NCI-H1417 (cell line): Measurements from ENCODE around the gene FAM72C.
"Not testable (repeated sequence)": the region's sequence is repeated elsewhere in the genome, so short reads cannot be mapped to it uniquely, and the experiment has no call there.

Experiments used
- DNase-seq, 3 experiments: peaks; one replicate each; lab custom pipeline; 2025; lab: John Stamatoyannopoulos, UW

FAM72C gene

GRCh38 chr1:143971924-143972700 lies at the start of gene FAM72C:
FAM72C (minus strand) TSS chr1:143971986; CDS start chr1:143971141, 845 bp downstream.
- not testable (repeated sequence) for DNase-seq

GRCh38 chr1:144020001-144020738 lies 48.4 kb upstream of the FAM72C start:
- DNase-seq: not testable (repeated sequence)

DNA sequence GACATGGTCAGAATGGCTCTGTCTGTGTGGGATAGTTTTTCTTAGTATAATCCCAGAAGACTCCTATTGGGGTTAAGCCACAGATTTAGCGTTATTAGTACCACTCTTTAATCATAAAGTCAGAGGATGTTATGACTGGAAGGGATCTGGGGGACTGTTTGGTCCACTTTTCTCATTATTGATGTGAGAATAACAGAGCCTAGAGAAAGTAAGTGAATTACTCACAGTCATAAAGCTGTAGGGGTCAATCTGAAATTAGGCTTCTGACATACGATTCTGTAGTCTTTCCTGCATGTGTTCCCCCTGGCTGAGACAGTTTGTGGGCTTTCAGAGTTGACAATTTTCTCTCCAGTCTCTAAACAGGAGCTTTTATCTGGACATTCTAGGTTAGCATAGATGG lies 47.3 kb upstream of the FAM72C start:
- DNase-seq: not testable (repeated sequence)

GRCh38 chr1:144015180-144015966 lies 43.6 kb upstream of the FAM72C start:
- DNase-seq: not testable (repeated sequence)

DNA sequence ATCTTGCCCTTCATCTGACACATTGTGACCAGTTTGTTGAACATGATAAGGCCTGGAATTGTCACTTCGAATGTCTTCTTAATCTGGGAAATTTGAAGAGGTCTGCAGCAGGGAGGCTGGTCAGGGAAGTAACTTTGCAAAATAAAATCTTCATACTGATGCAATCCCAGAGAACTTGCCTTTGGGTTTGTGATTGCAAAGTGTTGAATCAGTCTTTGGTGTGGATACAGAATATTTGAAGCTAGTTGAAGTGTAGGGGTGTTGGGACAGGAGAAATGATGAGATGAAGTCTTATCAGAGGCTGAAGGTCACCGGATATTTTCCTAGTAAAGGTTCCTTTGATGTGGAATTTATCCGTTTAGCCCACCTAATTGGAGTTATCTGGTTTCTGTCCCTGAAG lies 42.7 kb upstream of the FAM72C start:
- not testable (repeated sequence) for DNase-seq

DNA sequence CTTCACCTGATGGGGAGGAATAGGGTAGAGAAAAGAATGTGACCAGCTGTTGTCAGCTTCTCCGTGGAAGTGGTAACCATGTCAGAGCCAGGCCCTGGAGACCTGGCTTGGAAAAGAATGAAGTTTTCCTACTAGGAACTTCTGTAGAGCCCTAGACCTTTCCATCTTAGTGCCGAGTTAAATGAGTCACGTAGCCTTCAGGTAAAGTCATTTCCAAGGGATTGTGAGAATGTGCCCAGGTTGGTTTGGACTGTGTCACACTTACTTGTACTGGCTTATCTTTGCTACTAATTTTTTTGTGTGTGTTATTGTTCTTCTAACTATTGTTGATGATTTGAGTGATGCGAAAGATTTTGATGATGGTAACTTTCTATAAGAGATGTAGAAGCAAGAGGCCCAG lies 42.3 kb upstream of the FAM72C start:
- DNase-seq: not testable (repeated sequence)

GRCh38 chr1:144012168-144012733 lies 40.5 kb upstream of the FAM72C start:
- DNase-seq: not testable (repeated sequence)

GRCh38 chr1:144009410-144009809 lies 37.6 kb upstream of the FAM72C start:
- not testable (repeated sequence) for DNase-seq

DNA sequence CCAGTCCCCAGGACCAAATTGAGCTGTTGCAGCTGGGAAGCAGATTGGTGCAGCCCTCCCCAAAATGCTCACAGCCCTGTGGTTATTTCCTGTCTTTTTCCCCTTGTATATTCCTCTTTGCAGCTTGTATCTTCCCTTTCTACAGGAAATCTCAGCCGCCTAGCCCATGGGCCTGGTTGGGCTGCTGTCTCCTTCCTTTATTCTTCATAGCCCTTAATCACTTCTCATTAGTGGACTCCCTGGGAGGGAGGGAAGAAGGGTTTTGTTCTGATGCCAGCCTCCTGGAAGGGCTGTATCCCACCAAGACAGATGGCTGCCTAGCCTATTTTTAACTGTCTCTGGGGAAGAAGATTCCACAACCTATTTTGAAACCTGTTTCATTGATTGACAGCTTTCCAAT lies 32.5 kb upstream of the FAM72C start:
- DNase-seq: not testable (repeated sequence)

DNA sequence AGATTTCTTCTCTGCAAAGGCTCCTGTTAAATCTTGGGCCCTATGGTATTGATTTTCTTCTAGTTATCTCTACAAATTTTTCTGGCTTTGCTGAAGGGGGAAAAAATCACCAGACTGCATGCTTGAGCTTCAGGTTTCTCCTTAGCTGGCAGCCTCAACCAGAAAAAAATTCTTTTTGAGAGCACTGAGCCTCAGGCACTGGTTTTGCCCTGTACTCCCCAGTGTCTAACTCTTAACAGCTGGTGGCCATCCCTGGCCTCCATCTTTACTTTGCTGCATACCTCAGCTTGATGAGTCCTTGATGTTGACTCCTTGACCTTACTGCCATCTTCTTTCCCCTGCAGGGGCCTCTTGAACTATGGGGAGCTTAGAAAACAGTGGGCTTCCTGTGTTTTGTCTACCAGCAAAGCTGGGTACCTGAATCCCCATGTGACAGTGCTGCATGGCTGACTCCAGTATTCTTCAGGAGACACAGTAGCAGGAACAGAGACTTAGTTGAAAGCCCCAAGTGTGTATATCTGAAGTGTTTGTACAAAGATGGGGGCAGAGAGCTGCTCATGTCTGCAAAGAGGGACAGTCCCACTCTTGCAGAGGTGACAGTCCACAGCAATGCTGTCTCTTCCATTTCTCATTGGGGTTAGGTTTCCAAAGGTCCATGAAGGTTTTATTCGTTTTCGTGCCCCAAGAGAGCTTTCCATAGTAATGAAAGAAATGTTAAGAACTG lies 31.7 kb upstream of the FAM72C start:
- DNase-seq: not testable (repeated sequence)

GRCh38 chr1:144002141-144002881 lies 30.5 kb upstream of the FAM72C start:
- not testable (repeated sequence) for DNase-seq

DNA sequence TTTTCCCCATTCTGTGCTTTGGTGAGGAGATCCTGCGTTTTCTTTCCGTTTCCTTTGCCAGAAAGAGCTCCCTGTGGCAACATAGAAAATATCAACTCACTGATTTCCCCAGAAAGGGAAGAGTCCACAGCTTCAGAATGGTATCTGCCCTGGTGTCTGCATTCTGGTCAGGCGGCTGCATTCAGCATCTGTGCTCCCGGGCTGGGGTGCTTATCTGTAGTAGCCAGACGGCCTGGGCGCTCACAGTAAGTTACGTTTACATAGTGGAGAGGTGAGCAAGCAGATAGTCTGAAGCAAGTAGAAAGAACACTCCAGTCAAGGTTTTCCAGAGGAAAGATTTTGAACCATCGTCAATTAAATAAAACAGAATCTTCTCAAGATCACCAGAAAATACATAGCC lies 29.3 kb upstream of the FAM72C start:
- DNase-seq: not testable (repeated sequence)

DNA sequence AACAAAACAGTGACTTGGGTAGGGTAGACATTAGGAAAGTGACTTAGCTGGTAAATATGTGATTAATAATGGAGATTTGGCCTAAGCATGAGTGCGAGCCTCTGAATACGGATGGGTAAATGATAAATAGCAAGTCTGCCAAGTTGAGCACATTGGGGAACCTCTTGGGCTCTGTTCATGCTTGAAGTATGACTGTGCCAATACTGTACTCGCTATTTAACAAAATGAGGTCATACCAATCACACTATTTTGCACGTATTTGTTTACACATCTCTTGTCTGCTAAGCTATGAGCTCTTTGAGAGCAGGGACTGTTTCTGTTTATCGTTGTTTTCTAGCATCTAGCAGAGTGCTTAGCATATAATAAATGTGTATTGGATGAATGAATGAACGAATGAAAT lies 24.2 kb upstream of the FAM72C start:
- DNase-seq: not testable (repeated sequence)

GRCh38 chr1:143993301-143993907 lies 21.6 kb upstream of the FAM72C start:
- DNase-seq: not testable (repeated sequence)

- not testable (repeated sequence) for DNase-seq
These were observed 18.9 kb upstream of the FAM72C start for GRCh38 chr1:143990699-143991098.

DNA sequence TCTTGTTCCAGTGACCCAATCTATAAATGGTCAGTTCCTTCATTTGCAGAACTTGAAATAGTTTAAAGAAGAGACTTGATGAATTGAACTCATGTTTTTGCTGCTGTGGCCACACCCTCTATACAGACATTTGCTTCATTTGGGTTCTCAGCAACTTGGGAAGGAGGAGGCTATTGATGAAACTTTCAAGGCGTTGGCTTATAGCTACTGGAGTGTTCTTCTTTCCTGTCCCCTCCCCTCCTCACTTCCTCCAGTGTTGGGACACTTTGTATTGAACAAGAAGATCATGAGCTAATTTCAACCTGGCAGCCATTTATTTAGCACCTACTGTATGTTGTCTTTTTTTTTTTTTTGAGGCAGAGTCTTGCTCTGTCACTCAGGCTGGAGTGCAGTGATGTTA lies 17.9 kb upstream of the FAM72C start:
- not testable (repeated sequence) for DNase-seq

DNA sequence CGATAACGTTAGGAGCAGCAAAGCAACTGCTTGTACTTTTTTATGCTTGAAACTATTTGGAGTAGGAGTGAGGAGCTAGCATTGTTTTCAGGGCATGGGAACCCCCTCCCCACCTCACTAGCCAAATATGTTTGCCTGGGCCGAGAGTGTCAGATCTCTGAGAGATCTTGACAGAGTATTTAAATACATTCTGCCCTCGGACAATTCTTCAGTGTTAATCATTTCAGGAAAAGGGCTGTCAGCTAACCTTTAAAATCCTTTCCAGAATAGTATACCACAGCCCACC lies 17.6 kb upstream of the FAM72C start:
- DNase-seq: not testable (repeated sequence)

GRCh38 chr1:143988602-143989426 lies 17.0 kb upstream of the FAM72C start:
- not testable (repeated sequence) for DNase-seq

DNA sequence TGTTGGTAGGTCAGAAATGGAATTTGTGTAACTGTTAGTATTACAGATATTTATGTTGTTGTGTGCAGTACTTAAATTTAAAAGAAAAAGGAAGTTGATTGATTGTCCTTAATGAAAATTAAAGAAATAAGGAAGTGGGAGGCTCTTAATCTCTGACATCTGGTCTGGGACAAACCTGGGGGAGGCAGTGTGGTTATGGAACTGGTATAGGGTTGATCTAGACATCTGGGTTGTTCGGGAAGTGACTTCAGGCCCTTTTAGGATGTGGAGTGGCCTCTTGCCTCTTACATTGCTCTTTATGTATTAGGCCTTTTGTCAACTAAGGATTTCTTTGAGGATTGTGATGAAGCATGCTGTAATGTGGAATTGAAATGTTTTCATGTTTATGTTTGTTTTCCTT lies 16.1 kb upstream of the FAM72C start:
- not testable (repeated sequence) for DNase-seq
